HG03066 (cell line): ENCODE data around the gene DCC.

ENCODE experiments used
- ATAC-seq: cut with Tn5 transposase; IDR thresholded peaks from one replicate; pipeline ENCODE4 v1.9.1; 2021; ENCODE audit warnings: low read depth; ENCODE audit not compliant: unreplicated experiment

DCC gene

GRCh38 chr18:52415131-52415530 is 75.1 kb downstream of the DCC start:
- ATAC-seq, result no peak

DNA sequence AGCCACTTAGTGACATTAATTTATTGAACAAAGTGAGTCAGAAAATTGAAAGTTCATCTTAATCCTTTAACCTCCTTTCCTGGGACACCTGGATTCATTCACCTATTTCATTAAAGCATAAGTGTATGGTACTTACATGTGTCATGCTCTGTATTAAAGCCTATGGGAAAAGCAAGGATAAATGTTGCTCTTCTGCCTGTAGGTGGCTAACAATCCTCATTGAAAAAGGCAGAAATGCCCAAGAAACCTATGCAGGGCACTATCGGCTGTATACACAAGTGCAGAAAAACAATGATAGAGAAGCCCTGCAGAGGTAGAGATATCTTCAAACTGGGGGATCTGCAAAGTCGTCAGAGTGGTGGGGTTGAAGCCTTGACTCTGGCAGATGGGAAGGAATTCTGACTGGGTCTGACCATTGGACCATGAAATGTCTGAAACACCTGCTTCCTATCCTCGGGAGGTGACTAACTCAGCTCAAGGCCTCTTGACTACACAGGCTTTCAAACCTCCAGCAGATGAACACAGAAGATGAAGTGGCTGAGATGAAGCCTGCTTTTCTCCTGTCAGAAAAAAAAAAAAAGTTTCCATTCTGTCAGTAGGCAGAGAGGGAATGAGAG is 83.1 kb downstream of the DCC start:
- ATAC-seq, result no peak

DNA sequence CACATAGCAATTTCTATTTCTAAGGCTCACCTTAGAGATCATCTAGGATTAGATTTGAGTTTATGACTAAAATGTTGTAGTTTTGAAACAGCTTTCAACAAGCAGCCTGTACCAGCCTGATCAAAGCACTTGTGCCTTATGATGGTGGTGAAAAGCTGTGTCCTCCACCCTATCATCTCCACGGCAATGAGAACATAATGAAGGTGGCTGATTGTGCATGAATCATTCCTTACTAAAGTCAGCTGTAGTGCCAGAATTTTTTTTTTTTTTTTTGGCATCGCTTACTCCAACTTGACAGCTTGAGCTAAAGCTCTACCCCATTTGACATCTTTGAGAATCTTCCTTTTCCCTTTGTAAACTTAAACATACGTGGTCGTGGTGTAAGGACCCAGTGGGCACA is 86.0 kb downstream of the DCC start:
- no peak for ATAC-seq

GRCh38 chr18:52426462-52426861 is 86.5 kb downstream of the DCC start:
- ATAC-seq, result no peak

- no peak for ATAC-seq
Observed at GRCh38 chr18:52427521-52428175, 87.7 kb downstream of the DCC start.

DNA sequence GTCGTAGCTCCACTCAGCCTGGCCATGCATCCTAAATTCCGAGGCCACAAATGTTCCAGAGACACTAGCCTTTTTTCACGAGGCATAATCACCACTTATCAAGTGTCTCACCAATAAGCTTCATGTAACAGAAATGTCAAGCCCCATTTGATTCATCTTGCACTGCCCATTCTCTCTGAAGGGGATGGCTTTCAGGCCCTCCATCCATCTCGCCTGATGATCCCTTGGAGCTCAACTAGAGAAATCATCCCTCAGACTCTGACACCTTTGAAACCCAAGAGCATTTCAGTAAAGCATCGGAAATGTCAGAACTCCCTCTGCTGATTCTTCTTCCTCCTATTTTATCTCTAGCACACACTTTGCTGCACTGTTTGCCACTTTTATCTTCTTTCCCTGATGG is 91.7 kb downstream of the DCC start:
- no peak for ATAC-seq

DNA sequence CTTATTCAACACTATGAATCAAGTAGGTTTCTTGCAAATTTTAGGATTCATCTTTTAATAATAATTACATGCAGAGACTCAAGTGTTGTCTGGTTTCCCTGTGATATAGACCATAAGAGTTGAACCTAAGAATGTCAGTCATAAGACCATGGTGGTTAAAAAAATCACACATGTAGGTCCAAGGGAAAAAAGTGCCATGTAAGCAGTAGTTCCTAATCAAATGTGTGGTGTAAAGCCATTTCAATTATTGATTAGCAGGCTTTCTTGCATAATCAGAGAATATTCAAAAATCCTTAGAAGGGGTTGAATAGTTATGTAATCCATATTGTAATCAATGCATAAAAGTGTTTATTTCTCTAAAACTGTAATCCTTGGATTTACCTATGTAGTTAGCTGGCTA is 93.8 kb downstream of the DCC start:
- ATAC-seq, result no peak

DNA sequence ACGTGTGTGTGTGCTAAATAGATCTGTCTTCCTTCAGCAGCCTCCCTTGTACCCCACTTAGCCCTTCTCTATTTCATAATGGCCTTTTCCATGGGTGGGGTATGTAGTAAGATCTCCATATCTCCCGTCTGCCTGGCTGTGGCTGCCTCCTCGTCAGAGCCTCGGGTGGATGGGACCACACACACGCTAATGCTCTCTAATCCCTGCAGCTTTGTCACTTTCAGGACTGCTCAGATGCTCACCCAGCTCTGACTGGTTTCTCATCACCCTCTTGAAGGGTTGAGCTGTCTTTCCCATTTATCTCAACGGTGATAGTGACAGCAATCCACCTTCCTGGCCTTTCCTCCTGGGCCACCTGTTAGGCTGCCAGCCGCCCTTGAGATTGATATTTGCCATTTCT is 95.3 kb downstream of the DCC start:
- ATAC-seq, result no peak

- no peak for ATAC-seq
Observed at GRCh38 chr18:52437161-52437560, 97.2 kb downstream of the DCC start.

DNA sequence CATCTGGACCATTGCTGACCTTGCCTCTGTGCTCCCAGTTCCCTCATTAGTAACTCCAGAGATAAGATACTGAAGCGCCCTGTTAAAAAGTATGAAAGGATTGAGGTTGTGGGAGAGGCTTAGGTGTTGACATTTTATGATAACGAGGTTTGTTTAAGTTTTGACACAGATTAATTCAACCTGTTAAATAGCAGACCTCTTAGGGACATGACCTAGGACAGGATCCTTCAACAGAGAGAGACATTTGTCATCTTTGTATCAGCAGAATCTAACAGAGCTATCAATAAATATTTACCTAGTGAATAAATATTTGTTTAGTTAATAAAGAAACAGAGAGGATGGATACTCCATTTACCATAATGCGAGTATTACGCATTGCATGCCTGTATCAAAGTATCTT is 99.5 kb downstream of the DCC start:
- ATAC-seq, result no peak

- ATAC-seq, result no peak
Observed at GRCh38 chr18:52441794-52442193, 101.8 kb downstream of the DCC start.

DNA sequence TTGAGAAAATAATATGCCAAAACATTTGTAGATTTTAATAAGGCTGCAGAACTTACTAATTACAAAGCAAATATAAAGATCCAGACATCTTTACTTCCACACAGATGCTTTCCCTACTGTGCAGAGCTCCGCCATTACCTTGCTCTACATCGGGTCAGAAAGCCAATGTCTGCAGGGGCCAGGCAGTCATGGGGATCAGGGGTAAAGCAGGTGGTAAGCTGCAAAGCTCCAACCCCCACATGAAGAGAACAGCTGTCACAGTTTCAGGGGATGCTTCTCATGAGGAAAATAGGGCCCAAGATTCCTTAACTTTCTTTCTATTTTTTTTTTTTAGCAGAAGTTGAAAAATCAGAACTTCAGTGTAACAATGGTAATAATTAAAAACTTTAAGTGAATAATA is 102.7 kb downstream of the DCC start:
- no peak for ATAC-seq

DNA sequence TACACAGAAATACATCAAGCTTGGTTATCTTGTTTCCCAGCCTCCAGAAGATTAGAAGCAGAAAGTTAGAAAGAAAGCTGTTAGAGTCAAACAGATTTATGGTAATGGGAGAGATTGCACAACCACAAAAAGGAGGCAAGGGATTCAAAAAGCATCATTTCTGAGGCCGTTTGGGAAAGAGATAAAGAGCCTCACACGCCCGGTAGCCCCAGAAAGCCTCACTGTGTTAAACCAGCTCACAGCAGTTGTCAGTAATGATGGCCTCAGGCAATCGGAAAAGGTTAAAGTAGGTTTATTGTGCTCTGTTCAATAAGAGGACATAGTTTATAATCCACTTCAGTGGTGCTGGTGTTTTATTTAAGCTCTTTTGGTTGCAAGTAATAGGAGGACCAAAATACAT is 111.3 kb downstream of the DCC start:
- ATAC-seq, result no peak

DNA sequence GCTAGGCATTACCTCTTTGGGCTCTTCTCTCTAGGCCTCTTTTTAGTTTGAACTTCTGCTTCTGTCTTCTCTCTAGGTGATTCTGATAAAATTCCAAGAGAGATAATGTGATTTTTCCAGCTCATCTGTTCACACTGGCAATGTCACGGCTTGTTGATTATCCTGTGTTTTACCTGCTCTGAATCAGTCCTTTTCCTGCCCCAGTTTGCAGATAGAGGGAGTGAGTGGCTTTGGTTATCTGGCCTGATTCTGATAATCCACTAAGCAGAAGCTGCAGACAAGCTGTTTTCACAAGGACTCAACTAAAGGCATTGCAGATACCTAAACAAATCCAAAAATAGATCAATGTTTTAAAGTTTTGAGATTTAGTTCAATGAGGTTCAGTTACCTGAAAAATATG is 111.9 kb downstream of the DCC start:
- no peak for ATAC-seq

DNA sequence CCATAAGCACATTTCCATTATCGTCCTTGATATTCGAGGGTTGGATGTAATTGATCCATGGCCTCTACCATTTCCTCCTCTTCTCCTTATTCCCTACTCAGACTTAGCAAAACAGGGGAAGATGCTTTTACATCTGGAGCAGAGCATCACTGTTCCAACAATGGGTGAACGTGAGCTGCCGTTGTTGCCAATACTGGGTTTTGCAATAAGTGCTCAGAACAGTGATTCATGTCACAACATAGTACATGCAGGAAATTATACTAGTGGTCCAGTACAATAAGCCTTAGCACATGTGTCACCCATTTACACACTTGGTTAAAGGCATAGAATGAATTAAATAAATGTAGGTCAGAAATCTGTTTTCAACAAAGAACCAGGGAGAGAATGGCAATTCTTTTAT is 112.4 kb downstream of the DCC start:
- ATAC-seq, result no peak

DNA sequence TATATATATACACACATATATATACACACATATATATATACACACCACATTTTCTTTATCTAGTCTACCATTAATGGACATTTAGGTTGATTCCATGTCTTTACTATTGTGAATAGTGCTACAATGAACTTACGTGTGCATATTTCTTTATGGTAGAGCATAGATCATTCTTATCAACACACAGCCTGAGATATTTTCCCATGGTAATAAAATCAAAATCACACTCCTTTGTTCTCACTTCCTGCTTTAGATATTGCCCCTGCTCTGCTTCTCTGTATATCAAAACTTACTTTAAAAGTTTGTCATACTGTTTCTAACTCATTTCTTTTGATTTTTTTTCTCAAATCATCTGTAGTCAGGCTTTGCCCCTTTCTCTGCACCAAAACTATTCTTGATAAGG is 119.9 kb downstream of the DCC start:
- ATAC-seq, result no peak

DNA sequence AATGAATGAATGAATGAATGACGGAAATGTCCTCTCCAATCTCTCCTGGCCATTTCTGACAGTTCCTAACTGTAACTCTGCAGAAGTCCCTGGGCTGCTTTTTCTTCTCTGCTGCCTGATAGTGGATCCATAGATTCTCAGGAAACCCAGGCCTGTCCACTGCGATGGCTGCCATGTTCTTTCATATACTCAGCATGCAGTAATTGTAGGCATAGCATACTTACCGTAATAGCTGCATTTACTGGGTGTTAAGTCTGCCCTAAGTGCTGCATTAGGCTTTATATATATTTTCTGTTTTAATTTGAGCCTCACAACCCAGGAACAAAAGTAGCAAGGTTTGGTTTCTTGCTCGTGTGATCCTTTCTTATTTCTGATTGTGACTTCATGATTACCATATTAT is 122.9 kb downstream of the DCC start:
- ATAC-seq, result no peak

DNA sequence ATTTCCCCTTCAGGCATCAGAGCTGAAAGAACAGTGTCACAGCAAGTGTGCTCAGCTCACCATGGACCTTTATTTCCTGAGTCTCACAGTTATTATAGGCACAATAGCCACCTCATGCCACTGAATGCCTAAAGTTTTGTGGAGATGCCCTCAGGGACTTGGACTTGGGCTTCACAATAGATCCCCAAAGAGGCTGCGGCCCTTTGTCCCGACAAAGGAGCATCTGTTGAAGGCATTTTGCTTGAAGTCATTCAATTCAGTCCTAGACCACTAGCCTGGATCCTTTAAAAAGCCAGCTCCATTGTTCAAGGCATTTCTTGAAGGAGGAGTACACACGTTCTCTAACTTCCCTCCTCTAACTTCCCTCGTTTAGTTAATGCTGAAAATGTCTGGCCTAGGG is 125.4 kb downstream of the DCC start:
- no peak for ATAC-seq

DNA sequence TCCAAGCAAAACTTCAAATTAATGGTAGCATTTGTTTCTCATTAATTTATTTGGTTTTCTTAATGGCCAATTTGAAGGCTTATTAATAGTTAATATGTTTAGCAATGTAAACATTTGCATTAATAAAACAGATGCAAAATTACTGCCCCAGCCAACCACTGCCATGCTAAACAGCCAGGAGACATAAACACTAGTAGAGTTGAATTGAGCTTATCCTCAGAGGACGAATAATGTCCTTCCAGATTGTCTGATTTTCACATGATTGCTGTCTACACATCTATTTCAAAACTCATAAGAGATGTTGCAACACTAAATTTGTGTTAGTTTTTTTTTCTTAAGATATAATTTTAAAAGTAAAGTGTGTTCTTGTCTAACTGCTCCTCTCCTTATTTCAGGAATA is 128.5 kb downstream of the DCC start:
- ATAC-seq, result no peak

DNA sequence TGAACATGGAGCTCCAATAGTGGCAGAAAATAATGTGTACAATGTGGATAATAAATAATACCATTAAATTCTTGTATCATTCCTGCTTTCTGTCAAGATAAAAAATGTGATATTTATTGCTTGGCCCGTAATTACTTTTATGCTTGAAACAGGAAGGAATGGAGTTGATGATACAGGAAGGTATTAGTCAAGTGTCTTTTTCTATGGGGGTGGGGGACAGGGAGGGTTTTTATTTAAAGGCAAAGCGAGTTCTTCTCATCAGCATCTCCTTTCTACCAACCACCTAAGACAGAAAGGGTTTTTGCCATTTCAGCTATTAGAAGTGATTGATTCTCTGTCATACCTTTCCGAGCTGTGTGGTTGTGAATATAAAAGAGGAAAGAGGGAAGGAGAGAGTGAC is 135.3 kb downstream of the DCC start:
- no peak for ATAC-seq

DNA sequence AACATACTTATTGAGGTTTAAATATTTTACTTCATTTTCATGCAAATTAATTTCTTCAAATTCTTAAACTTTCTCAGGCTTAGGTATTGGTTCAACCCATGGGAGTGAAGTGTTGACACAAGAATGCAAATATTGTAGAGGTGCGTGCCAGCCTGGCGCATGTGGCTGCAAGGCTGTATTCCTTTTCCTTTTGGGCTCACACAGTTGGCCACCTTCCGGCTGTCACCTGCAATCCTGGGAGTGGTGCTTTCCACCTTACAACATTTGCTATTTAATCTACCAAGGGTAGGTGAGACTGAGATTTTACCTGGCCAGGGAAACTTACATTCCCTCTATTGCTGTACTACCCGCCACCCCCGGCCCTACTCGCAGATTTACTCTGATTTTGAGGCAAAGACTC is 141.1 kb downstream of the DCC start:
- no peak for ATAC-seq

GRCh38 chr18:52484977-52485376 is 145.0 kb downstream of the DCC start:
- no peak for ATAC-seq

DNA sequence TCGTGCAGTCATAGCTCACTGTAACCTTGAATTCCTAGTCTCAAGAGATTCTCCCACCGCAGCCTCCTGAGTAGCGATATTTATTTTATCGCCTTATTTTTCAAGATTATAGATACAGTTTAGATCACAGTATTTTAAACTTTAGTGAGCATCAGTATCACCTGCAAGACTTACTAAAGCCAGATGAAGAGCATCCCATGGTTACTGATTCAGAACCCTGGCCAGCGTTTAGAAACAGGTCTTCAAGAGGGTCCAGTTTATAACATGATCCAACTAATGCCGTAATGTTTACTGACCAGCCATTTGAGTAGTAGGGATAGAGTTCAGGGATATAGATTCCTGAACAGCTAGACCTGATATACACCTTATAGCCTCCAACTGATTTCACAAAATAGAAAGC is 146.1 kb downstream of the DCC start:
- ATAC-seq, result no peak
